ENCODE measurements around the gene TXNRD2.

Gene TXNRD2

DNA sequence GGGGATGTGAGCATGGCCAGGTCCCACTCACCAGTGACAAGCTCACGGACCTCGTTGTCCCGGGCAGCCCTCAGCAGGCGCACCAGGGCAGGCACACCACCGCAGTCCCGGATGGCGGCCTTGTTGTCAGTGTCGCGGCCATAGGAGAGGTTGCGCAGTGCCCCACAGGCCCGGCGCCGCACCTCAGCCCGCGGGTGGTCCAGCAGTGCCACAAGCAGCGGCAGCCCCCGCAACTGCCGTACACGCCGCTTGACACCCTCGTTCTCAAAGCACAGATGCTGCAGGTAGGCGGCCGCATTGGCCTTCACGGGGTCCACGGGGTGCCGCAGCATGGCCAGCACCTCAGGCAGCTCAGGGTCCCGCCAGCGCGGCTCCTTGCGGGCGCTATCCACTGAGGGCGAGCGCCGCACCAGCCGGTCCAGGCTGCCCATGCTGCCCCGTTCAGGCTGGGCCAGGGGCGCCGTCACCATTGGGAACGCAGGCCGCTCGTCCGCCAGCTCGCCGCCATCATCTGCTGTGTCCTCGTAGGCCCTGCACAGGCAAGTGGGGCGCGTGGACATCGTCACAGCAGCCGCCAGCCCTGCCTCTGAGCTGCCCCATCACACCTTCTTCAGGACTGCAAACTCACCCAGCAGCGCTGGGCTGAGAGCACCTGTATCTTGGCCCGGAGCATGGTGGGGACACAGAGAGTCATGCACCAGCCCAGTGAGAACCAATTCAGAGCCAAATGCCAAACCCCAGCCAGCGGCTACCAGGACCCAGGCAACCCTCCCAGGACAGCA is 38.3 kb upstream of the TXNRD2 start:
- FAIRE-seq: no peak

DNA sequence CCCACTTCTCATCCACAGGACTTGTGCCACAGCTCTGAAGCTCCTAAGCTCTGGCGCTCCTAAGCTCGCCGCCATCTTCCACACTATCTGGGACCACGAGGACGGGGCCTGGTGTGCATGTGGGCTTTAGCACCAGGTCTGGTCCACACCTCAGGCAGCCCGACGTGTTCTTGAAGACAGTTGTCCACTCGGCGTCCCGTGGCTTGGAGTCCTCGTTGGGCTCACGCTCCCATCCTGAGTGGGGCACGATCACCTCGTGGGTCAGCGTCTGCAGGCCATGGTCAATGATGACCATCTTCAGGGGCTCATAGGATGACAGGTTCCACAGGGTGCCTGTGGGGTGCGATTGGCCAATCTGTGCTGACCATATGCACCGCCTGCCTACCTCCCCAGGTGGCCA is 37.1 kb upstream of the TXNRD2 start:
- FAIRE-seq: no peak

GRCh38 chr22:19977296-19978243 is 36.0 kb upstream of the TXNRD2 start:
- FAIRE-seq: no peak

DNA sequence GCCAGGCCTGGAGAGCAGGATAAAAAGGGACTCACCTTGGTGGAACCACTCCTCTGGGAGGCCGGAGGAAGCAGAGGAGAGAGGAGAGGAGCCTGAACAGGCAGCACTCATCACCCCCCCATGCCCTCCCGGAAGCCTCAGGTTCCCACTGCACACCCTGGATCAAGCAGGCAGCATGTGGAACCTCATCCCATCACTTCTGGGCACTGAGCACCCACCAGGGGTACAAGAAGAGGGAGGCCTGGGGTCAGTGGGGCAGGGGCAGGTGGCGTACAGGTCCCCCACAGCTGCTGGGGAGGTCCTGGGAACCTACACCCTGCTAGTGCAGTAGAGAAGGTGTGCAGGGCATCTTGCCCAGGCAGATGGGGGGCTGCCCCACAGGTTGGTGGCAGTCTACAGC is 35.1 kb upstream of the TXNRD2 start:
- no peak for FAIRE-seq

- FAIRE-seq: no peak
Measured at GRCh38 chr22:19975707-19976035, 34.1 kb upstream of the TXNRD2 start.

DNA sequence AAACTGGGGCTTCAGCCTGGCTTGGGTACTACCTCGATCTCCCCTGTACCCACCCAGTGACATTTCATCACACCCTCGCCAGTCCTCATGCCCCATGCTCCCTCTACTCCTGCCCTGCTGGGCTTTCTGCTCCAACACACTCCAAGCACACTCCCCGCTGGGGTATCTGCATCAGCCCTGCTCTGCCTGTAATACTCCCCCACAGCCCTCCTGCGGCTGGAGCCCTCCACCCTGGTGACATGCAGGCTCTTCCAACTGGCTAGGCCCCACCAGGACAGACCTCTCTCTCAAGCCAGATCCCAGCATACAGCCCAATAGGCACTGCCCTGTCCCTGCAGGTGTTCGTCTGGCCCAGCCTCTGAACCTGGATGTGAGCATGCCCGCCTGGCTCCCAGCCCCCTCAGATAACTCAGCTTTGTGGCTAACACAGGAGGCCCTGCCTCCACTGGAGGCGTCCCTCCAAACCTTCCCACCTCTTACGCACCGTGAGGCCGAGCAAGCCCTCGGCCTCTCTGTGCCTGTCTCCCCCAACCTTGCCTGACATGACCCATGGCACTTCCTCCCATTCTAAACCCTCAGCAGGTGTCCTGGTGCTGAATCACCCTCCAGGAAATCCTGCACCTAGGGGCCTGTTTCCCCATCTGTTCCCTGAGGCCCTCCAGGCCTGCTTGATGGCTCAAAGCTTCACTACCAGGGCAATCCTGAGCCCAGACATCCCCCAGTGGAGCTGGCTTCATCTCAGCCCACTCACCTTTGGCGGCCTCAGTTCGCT is 33.5 kb upstream of the TXNRD2 start:
- no peak for FAIRE-seq

- FAIRE-seq: peak; percentile 88
Measured at GRCh38 chr22:19974268-19974861, 32.7 kb upstream of the TXNRD2 start.

DNA sequence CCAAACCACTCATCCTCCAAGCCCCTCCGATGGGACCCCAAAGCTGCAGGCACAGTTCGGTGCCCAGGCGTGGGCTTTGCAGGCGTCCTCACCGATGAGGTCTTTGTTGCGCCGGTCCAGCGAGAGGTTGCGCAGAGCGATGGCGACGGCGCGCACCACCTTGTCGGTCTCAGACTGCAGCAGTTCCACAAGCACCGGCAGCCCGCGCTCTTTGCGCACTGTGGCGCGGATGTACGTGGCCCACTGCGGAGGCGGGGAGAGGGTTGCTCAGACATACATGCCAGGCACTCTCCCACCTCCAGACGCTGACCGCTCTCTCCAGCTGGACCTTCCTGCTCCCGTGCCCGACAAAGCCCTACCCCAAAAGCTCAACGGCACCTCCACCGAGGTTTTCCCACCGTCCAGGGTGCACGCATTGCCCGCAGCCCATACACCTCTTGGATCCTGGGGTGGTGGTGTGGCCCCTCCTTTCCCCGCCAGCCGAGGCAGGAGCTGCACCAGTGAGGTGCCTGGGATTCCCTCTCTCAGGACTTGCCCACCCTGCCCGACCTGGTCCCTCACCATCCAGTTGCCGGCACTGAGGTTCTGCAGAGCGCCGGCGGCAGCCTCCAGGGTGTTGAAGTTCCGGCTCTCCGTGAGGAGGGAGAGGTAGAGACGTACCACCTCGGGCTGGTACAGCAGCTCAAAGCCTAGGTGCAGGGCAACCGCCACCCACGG is 32.1 kb upstream of the TXNRD2 start:
- no peak for FAIRE-seq

DNA sequence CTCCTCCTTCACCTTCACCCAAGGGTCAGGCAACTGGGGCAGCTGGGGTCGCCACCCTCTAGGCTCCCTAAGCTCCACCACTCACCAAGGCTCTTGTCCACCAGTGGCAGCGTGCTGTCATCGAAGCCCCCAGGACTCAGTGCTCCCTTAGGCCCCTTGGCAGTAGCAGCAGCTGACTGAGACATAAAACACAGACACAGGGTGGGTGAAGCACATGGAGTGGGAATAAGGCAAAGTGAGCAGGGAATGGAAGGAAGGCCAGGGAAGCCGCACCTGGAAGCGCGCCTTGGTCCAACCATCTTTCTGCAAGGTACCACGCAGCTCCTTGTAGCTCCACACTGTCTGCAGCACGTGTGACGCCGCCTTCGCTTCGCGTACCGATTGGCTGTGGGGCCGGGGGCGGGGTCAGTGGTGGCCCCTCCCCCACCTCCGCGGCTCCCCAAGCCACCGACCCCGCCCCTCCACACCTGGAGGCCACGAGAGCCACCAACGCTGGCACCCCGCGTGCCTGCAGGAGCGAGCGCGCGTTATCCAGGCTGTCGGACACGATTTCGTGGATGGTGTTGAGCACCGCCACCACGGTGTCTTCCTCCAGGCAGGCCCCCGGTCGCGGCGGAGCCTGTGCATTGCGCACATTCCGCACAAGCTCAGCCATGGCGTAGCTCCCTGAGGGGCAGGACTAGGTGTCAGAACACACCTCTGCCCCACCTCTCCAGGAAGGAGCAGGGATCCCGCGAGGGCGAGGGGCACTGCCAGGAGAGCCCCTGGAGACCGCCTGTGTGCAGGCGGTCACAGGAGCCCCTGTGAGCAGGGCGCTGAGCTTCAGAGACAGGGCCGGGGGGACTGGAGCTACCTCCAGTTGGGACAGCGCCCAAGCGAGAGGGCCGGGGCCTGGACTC is 31.3 kb upstream of the TXNRD2 start:
- FAIRE-seq: no peak

DNA sequence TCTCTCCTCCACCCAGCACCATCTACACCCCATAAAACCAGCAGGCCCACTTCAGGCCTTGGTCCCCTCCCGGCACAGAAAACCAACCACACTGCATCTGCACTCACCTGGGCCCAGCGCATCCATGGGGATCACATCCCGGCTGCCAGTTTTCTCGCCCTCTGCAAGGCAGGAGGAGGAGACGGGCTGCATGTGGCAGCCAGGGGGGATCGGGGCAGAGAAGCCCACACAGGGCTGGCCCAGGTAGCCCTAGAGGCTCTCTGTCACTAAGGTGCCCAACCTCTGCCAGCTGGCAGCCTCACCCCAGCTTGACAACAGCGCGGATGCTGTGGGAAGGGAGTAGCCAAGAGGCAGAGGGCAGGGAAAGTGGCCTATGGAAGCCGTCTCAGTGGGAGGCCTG is 30.6 kb upstream of the TXNRD2 start:
- FAIRE-seq: no peak

DNA sequence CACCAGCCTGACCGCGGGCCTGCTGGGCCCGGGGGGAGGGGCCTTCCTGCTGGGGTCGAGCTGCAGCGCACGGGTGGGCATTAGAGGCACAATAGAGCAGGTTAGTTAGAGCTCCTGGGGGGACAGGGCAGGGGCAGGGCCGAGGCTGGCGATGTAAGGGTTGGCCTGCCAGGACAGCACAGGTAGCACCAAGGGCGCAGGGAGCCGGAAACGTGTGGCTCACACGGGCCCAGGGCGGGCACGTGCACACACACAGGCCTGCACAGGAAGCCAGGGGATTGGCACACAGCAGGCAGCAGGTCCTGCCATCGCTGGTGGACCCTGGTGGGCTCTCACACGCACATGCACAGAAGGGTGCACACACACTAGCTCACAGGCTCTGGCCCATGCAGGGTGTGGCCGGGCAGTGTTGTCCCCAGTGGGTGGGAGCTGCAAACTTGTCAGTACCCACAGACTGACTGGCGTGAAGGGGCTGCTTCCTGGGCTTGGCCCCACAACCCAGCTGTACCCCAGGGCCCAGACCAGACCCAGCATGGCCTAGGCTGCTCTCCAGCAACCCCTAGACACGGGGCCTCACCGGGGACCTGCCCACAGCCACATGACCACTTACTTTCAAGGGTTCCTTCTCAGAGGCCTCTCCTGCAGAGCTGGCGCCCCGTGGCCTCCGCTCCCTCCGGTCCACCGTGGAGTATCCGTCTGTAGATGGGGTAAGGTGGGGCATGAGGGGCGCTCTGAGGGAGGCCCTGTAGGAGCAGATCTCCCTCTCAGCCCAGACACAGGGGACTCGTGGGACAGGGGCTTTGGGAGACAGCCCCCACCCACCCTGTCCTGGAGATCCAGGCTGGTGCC is 29.9 kb upstream of the TXNRD2 start:
- FAIRE-seq: no peak

GRCh38 chr22:19970479-19971275 is 29.1 kb upstream of the TXNRD2 start:
- FAIRE-seq: no peak

GRCh38 chr22:19970031-19970478 is 28.4 kb upstream of the TXNRD2 start:
- FAIRE-seq: no peak

- FAIRE-seq: no peak
Measured at GRCh38 chr22:19969141-19969928, 27.7 kb upstream of the TXNRD2 start.

DNA sequence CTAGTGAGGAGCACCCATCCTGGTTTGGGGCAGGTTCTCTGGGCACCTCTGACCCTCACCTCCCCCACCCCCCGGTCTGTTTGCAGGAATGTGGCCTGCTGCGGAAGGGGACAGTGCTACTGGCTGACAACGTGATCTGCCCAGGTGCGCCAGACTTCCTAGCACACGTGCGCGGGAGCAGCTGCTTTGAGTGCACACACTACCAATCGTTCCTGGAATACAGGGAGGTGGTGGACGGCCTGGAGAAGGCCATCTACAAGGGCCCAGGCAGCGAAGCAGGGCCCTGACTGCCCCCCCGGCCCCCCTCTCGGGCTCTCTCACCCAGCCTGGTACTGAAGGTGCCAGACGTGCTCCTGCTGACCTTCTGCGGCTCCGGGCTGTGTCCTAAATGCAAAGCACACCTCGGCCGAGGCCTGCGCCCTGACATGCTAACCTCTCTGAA is 26.9 kb upstream of the TXNRD2 start:
- no peak for FAIRE-seq

GRCh38 chr22:19967850-19968449 is 26.3 kb upstream of the TXNRD2 start:
- no peak for FAIRE-seq

GRCh38 chr22:19966908-19967750 is 25.5 kb upstream of the TXNRD2 start:
- FAIRE-seq: no peak

Measured in G401.6 (cell line).